CD14-positive monocyte (primary cell): ENCODE data around the gene SLC4A8. TPM values are rescaled to one million over a fixed set of nuclear protein-coding genes. Genes with fewer than 3 reads are reported as not detected.
A peak's percentile ranks its signal among the peaks of the same experiment; 100 is the strongest.

Experiments
- DNase-seq, 3 donors: peaks; one replicate each; pipeline ENCODE4 v3.0.0-alpha.2; 2011 to 2022
- H2AFZ ChIP-seq: 2 replicates; pipeline ENCODE4 v1.6.0; 2012; ENCODE audit warnings: mild to moderate bottlenecking, low read depth, low read length, inconsistent platforms; ENCODE audit not compliant: insufficient read depth, poor library complexity, severe bottlenecking
- H3K27ac ChIP-seq, 2 donors: 1 replicate in 1 of 2; 2 replicates in 1 of 2; pipeline ENCODE4 v1.5.1; 2012 to 2013; ENCODE audit warnings: low read length in 2 of 2, control low read depth in 1 of 2, inconsistent platforms in 1 of 2, low read depth in 1 of 2, mild to moderate bottlenecking in 1 of 2
- H3K27me3 ChIP-seq, 2 donors: one replicate each; pipeline versions ENCODE4 v1.6.0 to v1.6.1; 2011 to 2013; ENCODE audit warnings: low read length in 2 of 2; ENCODE audit not compliant: control insufficient read depth in 2 of 2, insufficient read depth in 2 of 2
- H3K36me3 ChIP-seq, 2 donors: replicated peaks in 1 of 2; 1 replicate in 1 of 2; 2 replicates in 1 of 2; pipeline versions ENCODE4 v1.5.1 to v1.6.1; 2012 to 2013; ENCODE audit warnings: low read length in 2 of 2, control low read depth in 1 of 2, inconsistent platforms in 1 of 2, mild to moderate bottlenecking in 1 of 2; ENCODE audit not compliant: insufficient read depth in 2 of 2, control insufficient read depth in 1 of 2
- H3K4me1 ChIP-seq, 2 donors: 1 replicate in 1 of 2; 2 replicates in 1 of 2; pipeline versions ENCODE4 v1.5.1 to v1.6.1; 2012 to 2013; ENCODE audit warnings: low read length in 2 of 2, control low read depth in 1 of 2, inconsistent platforms in 1 of 2, mild to moderate bottlenecking in 1 of 2, moderate library complexity in 1 of 2; ENCODE audit not compliant: insufficient read depth in 2 of 2, control insufficient read depth in 1 of 2
- H3K4me2 ChIP-seq: replicated peaks from 2 replicates; pipeline ENCODE3; 2012; ENCODE audit warnings: low read length, moderate library complexity, mild to moderate bottlenecking; ENCODE audit not compliant: poor library complexity, severe bottlenecking; ENCODE audit errors: extremely low read depth
- H3K4me3 ChIP-seq, 3 experiments: fragments of 200-600 bp in 1 of 3; sonication (generic) in 1 of 3; replicated peaks in 1 of 3; 1 replicate in 2 of 3; 2 replicates in 1 of 3; pipeline ENCODE4 v1.5.1; 2011 to 2013; ENCODE audit warnings: low read length in 3 of 3, mild to moderate bottlenecking in 3 of 3, control low read depth in 2 of 3, low read depth in 2 of 3, inconsistent platforms in 1 of 3, moderate library complexity in 1 of 3
- H3K79me2 ChIP-seq: 2 replicates; pipeline ENCODE4 v1.6.0; 2012; ENCODE audit warnings: mild to moderate bottlenecking, control low read depth, inconsistent platforms, low read length, moderate library complexity; ENCODE audit not compliant: insufficient read depth
- H3K9ac ChIP-seq: 2 replicates; pipeline ENCODE4 v1.6.0; 2017; ENCODE audit warnings: low read length, mild to moderate bottlenecking; ENCODE audit not compliant: insufficient read depth, poor library complexity, severe bottlenecking
- H3K9me3 ChIP-seq, 2 donors: replicated peaks in 1 of 2; 1 replicate in 1 of 2; 2 replicates in 1 of 2; pipeline versions ENCODE4 v1.5.1 to v1.6.1; 2012 to 2013; ENCODE audit warnings: low read length in 2 of 2, control low read depth in 1 of 2; ENCODE audit not compliant: control insufficient read depth in 1 of 2, insufficient read depth in 1 of 2
- H4K20me1 ChIP-seq: 2 replicates; pipeline ENCODE4 v1.6.0; 2012; ENCODE audit warnings: mild to moderate bottlenecking, low read length, control low read depth, moderate library complexity; ENCODE audit not compliant: insufficient read depth
- H3K27ac Mint-ChIP-seq, 7 donors: one replicate each; pipeline ENCODE4 v1.8.0; 2020; ENCODE audit warnings: mild to moderate bottlenecking in 7 of 7, mixed read lengths in 7 of 7, moderate library complexity in 6 of 7, inconsistent platforms in 2 of 7
- H3K27me3 Mint-ChIP-seq, 3 donors: one replicate each; pipeline ENCODE4 v1.8.0; 2021 to 2022; ENCODE audit warnings: low read depth in 3 of 3, mild to moderate bottlenecking in 3 of 3, mixed read lengths in 3 of 3, moderate library complexity in 3 of 3, inconsistent platforms in 1 of 3
- H3K36me3 Mint-ChIP-seq, 2 donors: one replicate each; pipeline ENCODE4 v1.8.0; 2020; ENCODE audit warnings: mixed read lengths in 2 of 2, inconsistent platforms in 1 of 2, mild to moderate bottlenecking in 1 of 2
- H3K4me1 Mint-ChIP-seq: one replicate; pipeline ENCODE4 v1.8.0; 2020; ENCODE audit warnings: mild to moderate bottlenecking, mixed read lengths
- H3K4me3 Mint-ChIP-seq, 2 donors: one replicate each; pipeline ENCODE4 v1.8.0; 2020; ENCODE audit warnings: mild to moderate bottlenecking in 2 of 2, mixed read lengths in 2 of 2, moderate library complexity in 1 of 2
- H3K9me3 Mint-ChIP-seq, 7 donors: one replicate each; pipeline ENCODE4 v1.8.0; 2020 to 2022; ENCODE audit warnings: mixed read lengths in 7 of 7, mild to moderate bottlenecking in 6 of 7, moderate library complexity in 6 of 7, inconsistent platforms in 2 of 7
- CTCF ChIP-seq: fragments of 200-600 bp; IDR thresholded peaks from one replicate; pipeline ENCODE4 v1.8.0; 2022; ENCODE audit warnings: antibody characterized with exemption, mild to moderate bottlenecking
- WGBS: methylation state at CpG from one replicate; pipeline ENCODE4 v1.1.5; 2013; ENCODE audit warnings: missing lambda C conversion rate; ENCODE audit not compliant: insufficient coverage; 5-methylcytosine and 5-hydroxymethylcytosine counted together
- intact Hi-C, 2 donors: fragments of 100-400 bp; cut with micrococcal nuclease; formaldehyde crosslinking; loops; one replicate each; pipeline versions ENCODE4 v1.15.0 to v1.15.1; 2023
- polyA plus RNA-seq, 3 donors: library from polyadenylated mRNA; depleted of rRNA in 1 of 3; unstranded in 2 of 3; stranded (reverse) in 1 of 3; fragments of 300-500 nt in 2 of 3; fragments of >200 nt in 1 of 3; fragmentation: Illumina TruSeq in 2 of 3; gene quantifications; 1 replicate in 2 of 3; 2 replicates in 1 of 3; pipeline ENCODE4 v1.2.3, GENCODE V29; 2012 to 2021

Gene SLC4A8
- polyA plus RNA-seq, 3 donors = 1.9 to 5.4 (median 2.3) TPM

- Histone ChIP-seq H3K4me2 (peak overlapping the region; percentile 98), H3K36me3 (no peaks in the 10 kb centered on the region), H3K9me3 (no peaks in the 10 kb centered on the region), H3K27ac (peak overlapping the region; percentile 46 to 84), H3K79me2 (no peaks in the 10 kb centered on the region), H3K4me1 (peaks cover 62 to 82% of the 10 kb centered on the region in 2 donors), H3K4me3 (peak overlapping the region in 1 of 3 experiments; percentile 95), H4K20me1 (peaks cover 3% of the 10 kb centered on the region), H2AFZ (no peak overlapping the region), H3K9ac (no peak overlapping the region), H3K27me3 (no peaks in the 10 kb centered on the region)
- Mint-ChIP-seq H3K4me3 (peak overlapping the region; percentile 52 to 93), H3K9me3 (peaks cover 0 to 2% (median 0%) of the 10 kb centered on the region in 7 donors), H3K27ac (peak overlapping the region; percentile 89 to 97 (median 95)), H3K36me3 (peaks cover 12 to 13% of the 10 kb centered on the region in 2 donors), H3K27me3 (peaks cover 0 to 3% (median 3%) of the 10 kb centered on the region in 3 donors), H3K4me1 (peaks cover 72% of the 10 kb centered on the region)
- TF ChIP-seq CTCF = no peak
- DNase-seq = peak; percentile 80 to 90 (median 80)
- 46% methylated on average over 10 of the region's 14 CpGs for WGBS
- intact Hi-C loops = loop anchor here in 1 of 2 donors (5.0 kb wide), 1 partner anchor 72 kb away; the partner anchor contains the start of gene BIN2
These were observed 30.7 kb upstream of the SLC4A8 start for GRCh38 chr12:51393676-51394545.

- DNase-seq = peak in 1 of 3 donors; percentile 19
- peak overlapping the region; percentile 42 for H2AFZ ChIP-seq
These were observed 29.1 kb upstream of the SLC4A8 start for GRCh38 chr12:51395283-51396230.

More at GRCh38 chr12:51395283-51396230, 29.1 kb upstream of the SLC4A8 start:
- H3K36me3 ChIP-seq = no peaks in the 10 kb centered on the region
- H3K9me3 Mint-ChIP-seq = peaks cover 0 to 2% (median 0%) of the 10 kb centered on the region in 7 donors
- peaks cover 58% of the 10 kb centered on the region for H3K4me1 Mint-ChIP-seq
- H3K27me3 ChIP-seq = no peaks in the 10 kb centered on the region
- no peaks in the 10 kb centered on the region for H3K9me3 ChIP-seq
- peaks cover 0 to 3% (median 0%) of the 10 kb centered on the region in 3 donors for H3K27me3 Mint-ChIP-seq
- no peak overlapping the region for H3K9ac ChIP-seq
- H3K4me2 ChIP-seq = no peak overlapping the region
- intact Hi-C loops = no loop called here
- H4K20me1 ChIP-seq = peaks cover 3% of the 10 kb centered on the region
- peaks cover 12% of the 10 kb centered on the region in 2 donors for H3K36me3 Mint-ChIP-seq
- H3K27ac ChIP-seq = peak overlapping the region in 1 of 2 donors; percentile 84
- H3K4me3 Mint-ChIP-seq = peak overlapping the region in 1 of 2 donors; percentile 59
- no peaks in the 10 kb centered on the region for H3K79me2 ChIP-seq
- TF ChIP-seq CTCF = no peak
- H3K4me3 ChIP-seq = no peak overlapping the region
- no CpG with 5 or more reads among the region's 8 CpGs for WGBS
- H3K4me1 ChIP-seq = peaks cover 47 to 67% of the 10 kb centered on the region in 2 donors
- H3K27ac Mint-ChIP-seq = peak overlapping the region; percentile 32 to 96 (median 69)
